Measurements from ENCODE around the gene SFXN5. TPM values are rescaled to one million over a fixed set of nuclear protein-coding genes. Genes with fewer than 3 reads are reported as not detected.

SFXN5 gene
- total and polyA plus RNA-seq, 2 of the 4 experiments (the other 2 are of a cell fraction): 8.6 to 17.0 TPM

DNA sequence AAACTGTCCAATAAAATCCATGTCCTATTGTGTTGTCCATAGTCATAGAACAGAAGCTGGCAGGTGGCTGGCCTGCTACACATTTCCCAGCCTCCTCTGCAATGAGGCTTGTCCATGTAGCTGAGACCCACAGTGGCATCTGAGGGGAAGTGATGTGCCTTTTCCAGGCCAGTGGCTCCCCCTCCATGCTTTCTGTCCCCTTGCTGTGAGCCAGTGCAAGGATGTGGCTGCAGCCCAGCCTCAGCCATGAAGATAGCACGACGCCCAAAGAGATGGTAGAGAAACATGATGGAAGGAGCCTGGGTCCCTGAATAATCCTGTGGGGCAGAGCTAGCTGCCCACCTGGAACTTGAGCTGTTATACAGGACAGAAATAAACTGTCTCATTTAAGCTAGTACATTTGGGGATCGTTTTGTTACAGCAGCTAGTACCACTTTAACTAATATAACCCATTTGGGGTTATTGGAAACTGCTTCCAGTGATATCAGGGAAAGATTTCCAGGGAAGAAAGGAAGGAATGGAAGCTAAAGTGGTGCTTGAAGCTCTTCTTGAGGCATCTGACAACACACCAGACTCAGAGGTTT is 40.3 kb downstream of the SFXN5 start:
- ATAC-seq (ENCODE audit: low read depth) (no peak), DNase-seq (no peak)
- no peak for TF ChIP-seq FOS (IDR thresholded peaks at IDR 0.05; ENCODE audit: low read depth, low read length)
- no peak for TF ChIP-seq SMC3 (IDR thresholded peaks at IDR 0.05; ENCODE audit: low read depth, low read length)
- no peak for TF ChIP-seq CEBPB (IDR thresholded peaks at IDR 0.05; ENCODE audit: low read depth, low read length)
- no peak for TF ChIP-seq MXI1 (IDR thresholded peaks at IDR 0.05; ENCODE audit: borderline replicate concordance, low read depth, low read length)
- no peak for TF ChIP-seq NFE2L2 (IDR thresholded peaks at IDR 0.05; ENCODE audit: low read depth, low read length)
- no peak for TF ChIP-seq RFX5 (IDR thresholded peaks at IDR 0.05; ENCODE audit: low read depth, low read length)
- no peak for TF ChIP-seq MAFK (IDR thresholded peaks at IDR 0.05; ENCODE audit: low read depth, low read length)
- TF ChIP-seq, protein P1, sequence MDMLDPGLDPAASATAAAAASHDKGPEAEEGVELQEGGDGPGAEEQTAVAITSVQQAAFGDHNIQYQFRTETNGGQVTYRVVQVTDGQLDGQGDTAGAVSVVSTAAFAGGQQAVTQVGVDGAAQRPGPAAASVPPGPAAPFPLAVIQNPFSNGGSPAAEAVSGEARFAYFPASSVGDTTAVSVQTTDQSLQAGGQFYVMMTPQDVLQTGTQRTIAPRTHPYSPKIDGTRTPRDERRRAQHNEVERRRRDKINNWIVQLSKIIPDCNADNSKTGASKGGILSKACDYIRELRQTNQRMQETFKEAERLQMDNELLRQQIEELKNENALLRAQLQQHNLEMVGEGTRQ (IDR thresholded peaks at IDR 0.05; ENCODE audit: low read depth, low read length): no peak
- TF ChIP-seq CTCF (conservative IDR thresholded peaks at IDR 0.05; ENCODE audit: low read depth, low read length): no peak
- TF ChIP-seq POLR2A (IDR thresholded peaks at IDR 0.05; ENCODE audit: low read depth, low read length): no peak
- TF ChIP-seq MAZ (IDR thresholded peaks at IDR 0.05; ENCODE audit: borderline replicate concordance, low read depth, low read length): no peak
- TF ChIP-seq CHD1 (IDR thresholded peaks at IDR 0.05; ENCODE audit: low read depth, low read length): no peak
- no peak for TF ChIP-seq ELK1 (IDR thresholded peaks at IDR 0.05; ENCODE audit: borderline replicate concordance, low read depth, low read length)
- no peak for TF ChIP-seq BHLHE40 (IDR thresholded peaks at IDR 0.05; ENCODE audit: low read depth, low read length)
- TF ChIP-seq RCOR1 (IDR thresholded peaks at IDR 0.05; ENCODE audit: insufficient replicate concordance, low read length): no peak
- Histone ChIP-seq H3K18ac (ENCODE audit: low read depth, low read length) (no peak overlapping the region), H3K4me2 (ENCODE audit: low read depth, low read length) (no peak overlapping the region), H3K36me3 (ENCODE audit: control insufficient read depth, insufficient read depth, low read length) (peaks cover 3% of the 10 kb centered on the region; the same call in 1 of the 2 replicates), H3K23ac (ENCODE audit: low read depth, low read length) (no peak overlapping the region), H2BK20ac (ENCODE audit: low read depth, low read length) (no peak overlapping the region), H2BK15ac (ENCODE audit: low read depth, low read length) (no peak overlapping the region), H4K5ac (ENCODE audit: low read depth, low read length) (no peak overlapping the region), H3K4me3 (ENCODE audit: insufficient read depth, low read depth, low read length) (no peak overlapping the region), H3K9ac (ENCODE audit: low read depth, low read length) (no peak overlapping the region), H2BK5ac (ENCODE audit: low read depth, low read length, poor library complexity, severe bottlenecking) (no peak overlapping the region), H2AK5ac (ENCODE audit: low read depth, low read length) (no peak overlapping the region), H3K4me1 (ENCODE audit: control insufficient read depth, insufficient read depth, low read length) (no peaks in the 10 kb centered on the region), H2BK120ac (ENCODE audit: low read depth, low read length) (no peak overlapping the region), H3K14ac (replicated peaks; ENCODE audit: low read depth, low read length) (no peak overlapping the region), H3K9me1 (ENCODE audit: insufficient read depth, low read length) (peaks cover 7% of the 10 kb centered on the region; the same call in 1 of the 2 replicates), H4K20me1 (ENCODE audit: insufficient read depth, low read length) (no peaks in the 10 kb centered on the region; the same call in none of the 2 replicates), H3K27me3 (ENCODE audit: control insufficient read depth, insufficient read depth, low read length) (no peaks in the 10 kb centered on the region), H2AFZ (replicated peaks; ENCODE audit: low read length, poor library complexity) (no peak overlapping the region), H3K27ac (ENCODE audit: insufficient read depth, low read length) (no peak overlapping the region), H2AK9ac (replicated peaks; ENCODE audit: low read depth, low read length, poor library complexity) (no peak overlapping the region), H3K56ac (ENCODE audit: extremely low read depth, insufficient read depth, low read length) (no peak overlapping the region), H3K9me3 (ENCODE audit: control insufficient read depth, insufficient read depth, low read length) (no peaks in the 10 kb centered on the region), H3K4ac (ENCODE audit: low read depth, low read length) (no peak overlapping the region), H4K91ac (ENCODE audit: insufficient read depth, low read depth, low read length) (no peak overlapping the region), H3K79me1 (ENCODE audit: low read depth in 1 of 2, low read length in 2 of 2) (peaks cover 3 to 10% of the 10 kb centered on the region in 2 experiments; a peak in 1 of 4 replicates), H4K8ac (ENCODE audit: low read depth in 2 of 2, low read length in 2 of 2) (no peak overlapping the region)
- ChIA-PET CTCF (interaction anchor here (1.0 kb wide), 1 partner anchor 146 kb away, joined by 3 read pairs; no protein-coding TSS in a partner anchor), POLR2A (ENCODE audit: unreplicated experiment) (no interaction called here)
- in situ Hi-C loops (cut with MboI; ENCODE audit: low sequenced_read_pairs) (no loop called here), intact Hi-C loops (cut with micrococcal nuclease) (no loop called here), dilution Hi-C loops (cut with HindIII; ENCODE audit: low sequenced_read_pairs, unreplicated experiment) (no loop called here)
- no TSS peak for BruUV-seq (replicated peaks)
- WGBS, 2 experiments (ENCODE audit: extremely low coverage in 2 of 2, insufficient read length in 1 of 2): no CpG with 5 or more reads among the region's 3 CpGs

All from IMR-90 (cell line).